Measurements from ENCODE around the gene PLGRKT. TPM values are rescaled to one million over a fixed set of nuclear protein-coding genes. Genes with fewer than 3 reads are reported as not detected.
"Not testable (repeated sequence)": the region's sequence is repeated elsewhere in the genome, so short reads cannot be mapped to it uniquely, and the experiment has no call there.

PLGRKT gene
- total RNA-seq, 5 donors from 2014 or later (not counting 1 experiment from before 2014, with no cell fraction given), result 15.4 to 21.3 (median 19.3) TPM

- WGBS (ENCODE audit: insufficient coverage), result no CpG with 5 or more reads among the region's 2 CpGs
- DNase-seq (no peak), ATAC-seq (replicated peaks in 1 of 4) (no peak)
- Mint-ChIP-seq H3K4me3 (no peak overlapping the region), H3K27me3 (no peaks in the 10 kb centered on the region), H3K36me3 (peaks cover 23% of the 10 kb centered on the region), H3K4me1 (peaks cover 44 to 49% (median 48%) of the 10 kb centered on the region in 3 donors), H3K9me3 (peaks cover 4 to 14% (median 6%) of the 10 kb centered on the region in 3 donors), H3K27ac (peak overlapping the region; percentile 73 to 81)
- Histone ChIP-seq H3K27me3 (replicated peaks in 1 of 2; ENCODE audit: control insufficient read depth in 2 of 2, extremely low read depth in 1 of 2, insufficient read depth in 2 of 2, low read length in 1 of 2) (no peaks in the 10 kb centered on the region), H3K36me3 (ENCODE audit: control insufficient read depth in 2 of 2, extremely low read depth in 1 of 2, insufficient read depth in 1 of 2, low read length in 1 of 2) (no peaks in the 10 kb centered on the region), H3K9me3 (no peaks in the 10 kb centered on the region), H3K4me1 (ENCODE audit: control insufficient read depth in 1 of 2, extremely low read depth in 1 of 2, insufficient read depth in 2 of 2, low read length in 2 of 2) (peaks cover 23 to 25% of the 10 kb centered on the region in 2 experiments), H3K4me3 (ENCODE audit: control insufficient read depth in 1 of 2, extremely low read depth in 1 of 2, low read length in 1 of 2) (no peak overlapping the region), H3K27ac (ENCODE audit: low read length) (peak overlapping the region; percentile 22)
- POLR2A ChIA-PET, result no interaction called here
- CTCF ChIA-PET, result no interaction called here
These were observed 83.5 kb downstream of the PLGRKT start for GRCh38 chr9:5354184-5354583.

GRCh38 chr9:5352637-5353248 lies 85.0 kb downstream of the PLGRKT start:
- Histone ChIP-seq H3K36me3 (ENCODE audit: control insufficient read depth in 2 of 2, extremely low read depth in 1 of 2, insufficient read depth in 1 of 2, low read length in 1 of 2) (no peaks in the 10 kb centered on the region), H3K4me1 (ENCODE audit: control insufficient read depth in 1 of 2, extremely low read depth in 1 of 2, insufficient read depth in 2 of 2, low read length in 2 of 2) (peaks cover 23 to 25% of the 10 kb centered on the region in 2 experiments), H3K4me3 (ENCODE audit: control insufficient read depth in 1 of 2, extremely low read depth in 1 of 2, low read length in 1 of 2) (no peak overlapping the region), H3K27me3 (replicated peaks in 1 of 2; ENCODE audit: control insufficient read depth in 2 of 2, extremely low read depth in 1 of 2, insufficient read depth in 2 of 2, low read length in 1 of 2) (no peaks in the 10 kb centered on the region), H3K27ac (ENCODE audit: low read length) (peak overlapping the region; percentile 46), H3K9me3 (peaks cover 3% of the 10 kb centered on the region)
- H3K9me3 Mint-ChIP-seq, result peaks cover 8 to 15% (median 9%) of the 10 kb centered on the region in 3 donors
- H3K4me3 Mint-ChIP-seq, result peak overlapping the region; percentile 13 to 45 (median 17)
- WGBS (ENCODE audit: insufficient coverage), result 0% methylated on average over 1 of the region's 1 CpG
- peaks cover 44 to 49% (median 48%) of the 10 kb centered on the region in 3 donors for H3K4me1 Mint-ChIP-seq
- peak overlapping the region; percentile 73 to 81 for H3K27ac Mint-ChIP-seq
- POLR2A ChIA-PET, result interaction anchor here in 1 of 2 donors (0.6 kb wide), 1 partner anchor 32 kb away, joined by 3 read pairs; no protein-coding TSS in a partner anchor
- peak; percentile 81 to 96 (median 90) for ATAC-seq (replicated peaks in 1 of 4)
- peak in 3 of 35 experiments; percentile 2 to 43 (median 7) for DNase-seq
- CTCF ChIA-PET, result interaction anchor here in 1 of 2 donors (1.0 to 1.3 kb wide), 2 partner anchors 25 to 167 kb away, joined by 3 read pairs; no protein-coding TSS in a partner anchor
- peaks cover 12% of the 10 kb centered on the region for H3K36me3 Mint-ChIP-seq
- no peaks in the 10 kb centered on the region for H3K27me3 Mint-ChIP-seq

- H3K9me3 Mint-ChIP-seq; H3K36me3 ChIP-seq (ENCODE audit: control insufficient read depth in 2 of 2, extremely low read depth in 1 of 2, insufficient read depth in 1 of 2, low read length in 1 of 2); H3K36me3 Mint-ChIP-seq; POLR2A ChIA-PET; H3K27me3 Mint-ChIP-seq; H3K27me3 ChIP-seq (replicated peaks in 1 of 2; ENCODE audit: control insufficient read depth in 2 of 2, extremely low read depth in 1 of 2, insufficient read depth in 2 of 2, low read length in 1 of 2); H3K9me3 ChIP-seq: not testable (repeated sequence)
- Mint-ChIP-seq H3K4me1 (peaks cover 29 to 34% (median 32%) of the 10 kb centered on the region in 3 donors), H3K4me3 (peak within 1 kb of the TSS; percentile 61 to 70 (median 63)), H3K27ac (peak within 1 kb of the TSS; percentile 72 to 84)
- peak within 1 kb of the TSS in 1 of 2 donors; percentile 19 for H3K4me3 ChIP-seq (ENCODE audit: control insufficient read depth in 1 of 2, extremely low read depth in 1 of 2, low read length in 1 of 2)
- peak within 1 kb of the TSS; percentile 41 for H3K27ac ChIP-seq (ENCODE audit: low read length)
- peak; percentile 96 to 98 (median 97) for ATAC-seq (replicated peaks in 1 of 4)
- WGBS (ENCODE audit: insufficient coverage), result 19% methylated on average over 14 of the region's 50 CpGs
- DNase-seq, result peak in 15 of 35 experiments; percentile 1 to 39 (median 12)
- H3K4me1 ChIP-seq (ENCODE audit: control insufficient read depth in 1 of 2, extremely low read depth in 1 of 2, insufficient read depth in 2 of 2, low read length in 2 of 2), result peaks cover 10 to 21% of the 10 kb centered on the region in 2 experiments
- CTCF ChIA-PET, result interaction anchor here in 1 of 2 donors (0.7 kb wide), 1 partner anchor 261 kb away, joined by 3 read pairs; no protein-coding TSS in a partner anchor
These were observed 98.4 kb downstream of the PLGRKT start, which contains the start of gene RLN1 for GRCh38 chr9:5338992-5339981. Gene RLN1 (minus strand): TSS chr9:5339876. CDS start chr9:5339746, 130 bp downstream.

- Mint-ChIP-seq H3K4me3 (peak overlapping the region; percentile 51 to 67 (median 63)), H3K36me3 (peaks cover 24% of the 10 kb centered on the region), H3K4me1 (peaks cover 44 to 49% (median 45%) of the 10 kb centered on the region in 3 donors), H3K9me3 (no peaks in the 10 kb centered on the region), H3K27ac (peak overlapping the region; percentile 80 to 88), H3K27me3 (no peaks in the 10 kb centered on the region)
- peak in 32 of 35 experiments; percentile 7 to 60 (median 24) for DNase-seq
- H3K4me3 ChIP-seq (ENCODE audit: control insufficient read depth in 1 of 2, extremely low read depth in 1 of 2, low read length in 1 of 2), result no peak overlapping the region
- ATAC-seq (replicated peaks in 1 of 4), result peak; percentile 40 to 62 (median 52)
- H3K9me3 ChIP-seq, result no peaks in the 10 kb centered on the region
- H3K27me3 ChIP-seq (replicated peaks in 1 of 2; ENCODE audit: control insufficient read depth in 2 of 2, extremely low read depth in 1 of 2, insufficient read depth in 2 of 2, low read length in 1 of 2), result no peaks in the 10 kb centered on the region
- peaks cover 10 to 21% of the 10 kb centered on the region in 2 experiments for H3K4me1 ChIP-seq (ENCODE audit: control insufficient read depth in 1 of 2, extremely low read depth in 1 of 2, insufficient read depth in 2 of 2, low read length in 2 of 2)
- ChIA-PET CTCF (interaction anchor here in 1 of 2 donors (0.9 kb wide), 1 partner anchor 10 kb away, joined by 3 read pairs; no protein-coding TSS in a partner anchor), POLR2A (interaction anchor here (0.6 to 1.2 kb wide), 3 partner anchors 10 to 391 kb away, joined by 3 to 4 read pairs (median 3); partner anchors contain the start of gene RIC1 (in 1 of the 2))
- H3K27ac ChIP-seq (ENCODE audit: low read length), result peak overlapping the region; percentile 61
- WGBS (ENCODE audit: insufficient coverage), result no CpG with 5 or more reads among the region's 4 CpGs
- H3K36me3 ChIP-seq (ENCODE audit: control insufficient read depth in 2 of 2, extremely low read depth in 1 of 2, insufficient read depth in 1 of 2, low read length in 1 of 2), result no peaks in the 10 kb centered on the region
These were observed 101.0 kb downstream of the PLGRKT start for GRCh38 chr9:5336688-5337087.

GRCh38 chr9:5331276-5331675 lies 106.4 kb downstream of the PLGRKT start:
- H3K9me3 Mint-ChIP-seq; H3K27me3 Mint-ChIP-seq; H3K4me3 Mint-ChIP-seq; DNase-seq; H3K4me3 ChIP-seq (ENCODE audit: control insufficient read depth in 1 of 2, extremely low read depth in 1 of 2, low read length in 1 of 2); H3K36me3 ChIP-seq (ENCODE audit: control insufficient read depth in 2 of 2, extremely low read depth in 1 of 2, insufficient read depth in 1 of 2, low read length in 1 of 2); H3K27ac Mint-ChIP-seq; H3K9me3 ChIP-seq; ATAC-seq (replicated peaks in 1 of 4); H3K27ac ChIP-seq (ENCODE audit: low read length); H3K27me3 ChIP-seq (replicated peaks in 1 of 2; ENCODE audit: control insufficient read depth in 2 of 2, extremely low read depth in 1 of 2, insufficient read depth in 2 of 2, low read length in 1 of 2): not testable (repeated sequence)
- Mint-ChIP-seq H3K4me1 (peaks cover 53 to 66% (median 58%) of the 10 kb centered on the region in 3 donors), H3K36me3 (peaks cover 67% of the 10 kb centered on the region)
- 100% methylated on average over 2 of the region's 3 CpGs for WGBS (ENCODE audit: insufficient coverage)
- CTCF ChIA-PET, result interaction anchor here in 1 of 2 donors (0.6 kb wide), 1 partner anchor 1843 kb away, joined by 3 read pairs; no protein-coding TSS in a partner anchor
- H3K4me1 ChIP-seq (ENCODE audit: control insufficient read depth in 1 of 2, extremely low read depth in 1 of 2, insufficient read depth in 2 of 2, low read length in 2 of 2), result peaks cover 16 to 20% of the 10 kb centered on the region in 2 experiments
- POLR2A ChIA-PET, result interaction anchor here (0.6 to 0.7 kb wide), 2 partner anchors 12 to 17 kb away, joined by 3 to 7 read pairs; no protein-coding TSS in a partner anchor

Measured in T-cell (primary cell).